Glomerular visceral epithelial cell (primary cell): ENCODE results near the gene IQCC.
"Not testable (repeated sequence)": the region's sequence is repeated elsewhere in the genome, so short reads cannot be mapped to it uniquely, and the experiment has no call there.

Experiments used
- DNase-seq: peaks from one replicate; pipeline ENCODE4 v3.0.0-alpha.2; 2016; ENCODE audit errors: extremely low spot score

Gene IQCC

GRCh38 chr1:32205401-32206370 lies at the start of gene IQCC:
IQCC (plus strand) TSS chr1:32205671; CDS start chr1:32205682, 11 bp downstream.
- peak; percentile 87 for DNase-seq

GRCh38 chr1:32159189-32159588 lies 46.3 kb upstream of the IQCC start:
- no peak for DNase-seq

GRCh38 chr1:32163405-32163804 lies 42.1 kb upstream of the IQCC start:
- DNase-seq, result no peak

GRCh38 chr1:32165633-32166032 lies 39.8 kb upstream of the IQCC start:
- DNase-seq, result not testable (repeated sequence)

GRCh38 chr1:32170991-32171390 lies 34.5 kb upstream of the IQCC start:
- DNase-seq, result no peak

- peak; percentile 49 for DNase-seq
Measured at GRCh38 chr1:32172621-32173245, 32.7 kb upstream of the IQCC start.

- no peak for DNase-seq
Measured at GRCh38 chr1:32178380-32179192, 26.9 kb upstream of the IQCC start.

GRCh38 chr1:32179193-32179442 lies 26.4 kb upstream of the IQCC start:
- DNase-seq, result no peak

GRCh38 chr1:32179443-32180185 lies 25.9 kb upstream of the IQCC start, which contains the start of gene TXLNA:
TXLNA (plus strand) TSS chr1:32179675; CDS start chr1:32180346, 671 bp downstream.
- DNase-seq, result peak; percentile 92

GRCh38 chr1:32180186-32181060 lies 25.0 kb upstream of the IQCC start:
- peak; percentile 63 for DNase-seq

GRCh38 chr1:32181065-32181464 lies 24.4 kb upstream of the IQCC start:
- no peak for DNase-seq

GRCh38 chr1:32181563-32181962 lies 23.9 kb upstream of the IQCC start:
- no peak for DNase-seq

- DNase-seq, result no peak
Measured at GRCh38 chr1:32182060-32182459, 23.4 kb upstream of the IQCC start.

- no peak for DNase-seq
Measured at GRCh38 chr1:32184650-32185049, 20.8 kb upstream of the IQCC start.

- DNase-seq, result no peak
Measured at GRCh38 chr1:32186077-32186476, 19.4 kb upstream of the IQCC start.

GRCh38 chr1:32186491-32186890 lies 19.0 kb upstream of the IQCC start:
- DNase-seq, result no peak

GRCh38 chr1:32187850-32188249 lies 17.6 kb upstream of the IQCC start:
- DNase-seq, result no peak

GRCh38 chr1:32192220-32192948 lies 13.1 kb upstream of the IQCC start:
- DNase-seq, result no peak

- no peak for DNase-seq
Measured at GRCh38 chr1:32194984-32195383, 10.5 kb upstream of the IQCC start.

- DNase-seq, result no peak
Measured at GRCh38 chr1:32195531-32195930, 9.9 kb upstream of the IQCC start.
